Measurements from ENCODE around the gene FBXW4. TPM values are rescaled to one million over a fixed set of nuclear protein-coding genes. Genes with fewer than 3 reads are reported as not detected.

FBXW4 gene, protein sequence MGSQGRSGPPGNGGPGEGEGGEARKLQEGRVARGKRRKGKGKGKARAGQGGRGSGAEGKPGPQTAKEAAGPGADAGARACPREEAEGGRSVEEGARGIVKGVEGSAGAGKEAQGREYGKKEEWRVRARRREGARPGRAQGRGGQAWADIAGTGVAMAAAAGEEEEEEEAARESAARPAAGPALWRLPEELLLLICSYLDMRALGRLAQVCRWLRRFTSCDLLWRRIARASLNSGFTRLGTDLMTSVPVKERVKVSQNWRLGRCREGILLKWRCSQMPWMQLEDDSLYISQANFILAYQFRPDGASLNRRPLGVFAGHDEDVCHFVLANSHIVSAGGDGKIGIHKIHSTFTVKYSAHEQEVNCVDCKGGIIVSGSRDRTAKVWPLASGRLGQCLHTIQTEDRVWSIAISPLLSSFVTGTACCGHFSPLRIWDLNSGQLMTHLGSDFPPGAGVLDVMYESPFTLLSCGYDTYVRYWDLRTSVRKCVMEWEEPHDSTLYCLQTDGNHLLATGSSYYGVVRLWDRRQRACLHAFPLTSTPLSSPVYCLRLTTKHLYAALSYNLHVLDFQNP
- total RNA-seq: 49.0 and 75.7 TPM in 2 replicates

DNA sequence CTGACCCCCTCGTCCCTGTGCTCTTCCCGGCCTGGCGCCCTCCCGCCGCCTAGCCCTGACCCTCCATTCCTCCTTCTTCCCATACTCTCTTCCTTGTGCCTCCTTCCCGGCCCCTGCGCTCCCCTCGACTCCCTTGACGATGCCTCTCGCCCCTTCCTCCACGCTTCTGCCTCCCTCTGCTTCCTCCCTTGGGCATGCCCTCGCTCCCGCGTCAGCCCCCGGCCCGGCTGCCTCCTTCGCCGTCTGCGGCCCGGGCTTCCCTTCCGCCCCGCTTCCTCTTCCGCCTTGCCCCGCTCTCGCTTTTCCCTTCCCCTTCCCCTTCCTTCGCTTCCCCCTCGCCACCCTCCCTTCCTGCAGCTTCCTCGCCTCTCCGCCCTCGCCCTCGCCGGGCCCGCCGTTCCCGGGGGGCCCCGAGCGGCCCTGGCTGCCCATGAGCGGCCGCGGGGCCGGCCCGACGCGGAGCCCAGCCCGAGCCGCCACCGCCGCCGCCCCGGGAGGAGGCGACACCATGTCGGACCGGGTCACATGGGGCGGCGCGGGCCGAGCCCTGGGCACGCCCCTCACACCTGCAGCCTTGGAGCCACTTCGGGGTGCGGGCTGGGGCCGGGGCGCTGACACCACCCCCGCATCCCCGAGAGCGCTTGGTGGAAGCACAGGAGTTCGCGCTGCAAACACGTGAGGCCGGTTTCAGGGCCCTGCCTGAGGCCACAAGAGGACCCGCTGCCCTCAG is at the start of gene FBXW4:
Gene FBXW4, minus strand, starts transcription at position 497 of the 730 bp plus-strand sequence. Its CDS starts 65 bp downstream, at position 432.

DNA sequence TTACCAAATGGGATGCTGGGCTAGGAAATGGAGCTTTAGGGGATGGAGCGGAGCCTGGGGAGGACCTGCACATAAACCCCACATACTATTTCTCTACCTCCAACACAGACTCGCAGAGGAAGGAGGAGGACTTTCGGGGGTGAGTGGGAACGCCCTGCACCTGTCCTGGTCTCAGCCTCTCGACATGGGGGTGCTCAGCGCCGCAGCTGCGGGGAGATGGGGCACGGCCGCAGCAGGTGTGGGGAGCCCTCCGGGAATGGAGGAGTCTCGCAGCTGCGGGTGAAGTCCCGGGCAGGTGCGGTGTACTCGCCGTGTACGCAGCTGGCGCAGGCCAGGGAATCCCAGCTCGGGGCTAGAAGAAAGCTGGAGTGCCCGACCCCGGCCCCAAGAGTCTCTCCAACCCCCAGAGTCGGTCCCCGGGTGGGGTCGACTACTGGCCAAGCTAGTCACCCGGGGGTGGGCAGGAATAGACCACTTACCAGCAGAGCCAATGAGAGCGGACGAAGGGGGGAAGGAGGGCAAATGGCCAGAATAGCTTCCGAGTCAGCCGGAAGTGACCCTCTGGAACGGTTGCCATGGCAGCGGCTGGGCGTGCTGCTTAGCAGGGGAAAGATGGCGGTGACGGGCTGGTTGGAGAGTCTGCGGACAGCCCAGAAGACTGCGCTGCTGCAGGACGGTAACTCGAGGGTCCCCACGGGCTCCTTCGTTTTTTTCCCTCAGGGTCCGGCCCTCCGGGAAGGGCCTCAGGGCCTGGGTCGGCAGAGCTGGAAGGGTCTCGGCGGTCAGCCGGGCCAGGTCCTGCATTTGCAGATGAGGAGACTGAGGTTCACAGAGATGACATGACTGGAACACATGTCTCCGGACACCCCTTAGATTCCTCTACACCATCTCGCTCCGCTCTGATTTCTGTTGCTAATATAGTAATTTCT is 107.0 kb downstream of the FBXW4 start, which contains the start of the genes DPCD and POLL:
Gene DPCD, plus strand, starts transcription at position 597 of the 929 bp plus-strand sequence. Its CDS starts 16 bp downstream, at position 613.
Gene POLL, minus strand, starts transcription at position 533 of the 929 bp plus-strand sequence. CDS start 897 bp downstream, outside the sequence.

Other genes starting within 250 kb of the FBXW4 start
- gene POLL, start 106.9 kb downstream of the FBXW4 start, total RNA-seq: 9.1 and 9.8 TPM in 2 replicates
- 52.8 and 67.7 TPM in 2 replicates for gene DPCD, start 106.8 kb downstream of the FBXW4 start, total RNA-seq
- 0.16 TPM in 1 of 2 replicates, not detected in the other for gene FGF8, start 80.9 kb upstream of the FBXW4 start, total RNA-seq
- gene NPM3, start 88.3 kb upstream of the FBXW4 start, total RNA-seq: 93.2 and 113 TPM in 2 replicates
- 98.1 and 109 TPM in 2 replicates for gene OGA, start 123.3 kb upstream of the FBXW4 start, total RNA-seq
- gene KCNIP2, start 148.6 kb upstream of the FBXW4 start, total RNA-seq: 0.32 and 1.3 TPM in 2 replicates

Data from bronchial smooth muscle cell (primary cell).